Endometrial microvascular endothelial cells (primary cell): Measurements from ENCODE around the gene PTPN3. TPM values are rescaled to one million over a fixed set of nuclear protein-coding genes. Genes with fewer than 3 reads are reported as not detected.

Source experiments
- in situ Hi-C: cut with HindIII; loops from 2 replicates; pipeline ENCODE4 v1.10.0; 2017; ENCODE audit warnings: low sequenced_read_pairs, low pct_unique_long_range_greater_than_20kb; ENCODE audit errors: inconsistent ontology term
- total RNA-seq: library from RNA; depleted of rRNA; stranded (reverse); fragments of >200 nt; gene quantifications from one replicate; pipeline ENCODE4 v1.2.3, GENCODE V29; 2015; ENCODE audit errors: inconsistent ontology term

PTPN3 gene
- total RNA-seq, 1 donor from 2014 or later: 0.37 TPM

GRCh38 chr9:109414125-109414785, 83.9 kb downstream of the PTPN3 start:
- in situ Hi-C loops: no loop called here

GRCh38 chr9:109411798-109412352, 86.2 kb downstream of the PTPN3 start:
- in situ Hi-C loops: no loop called here

- in situ Hi-C loops: no loop called here
These were observed 86.9 kb downstream of the PTPN3 start for GRCh38 chr9:109411069-109411761.

- in situ Hi-C loops: no loop called here
These were observed 88.2 kb downstream of the PTPN3 start for GRCh38 chr9:109409773-109410397.

GRCh38 chr9:109408759-109409462, 89.2 kb downstream of the PTPN3 start:
- in situ Hi-C loops: no loop called here

GRCh38 chr9:109403766-109404320, 94.3 kb downstream of the PTPN3 start:
- in situ Hi-C loops: no loop called here

GRCh38 chr9:109403116-109403515, 95.0 kb downstream of the PTPN3 start:
- in situ Hi-C loops: no loop called here

- in situ Hi-C loops: no loop called here
These were observed 96.2 kb downstream of the PTPN3 start for GRCh38 chr9:109401990-109402318.

- in situ Hi-C loops: no loop called here
These were observed 96.7 kb downstream of the PTPN3 start for GRCh38 chr9:109401169-109401989.

- in situ Hi-C loops: no loop called here
These were observed 98.8 kb downstream of the PTPN3 start for GRCh38 chr9:109399258-109399767.

- in situ Hi-C loops: no loop called here
These were observed 106.9 kb downstream of the PTPN3 start for GRCh38 chr9:109391176-109391575.

GRCh38 chr9:109387856-109388255, 110.3 kb downstream of the PTPN3 start:
- in situ Hi-C loops: no loop called here

- in situ Hi-C loops: no loop called here
These were observed 110.9 kb downstream of the PTPN3 start for GRCh38 chr9:109387206-109387605.

- in situ Hi-C loops: no loop called here
These were observed 112.6 kb downstream of the PTPN3 start for GRCh38 chr9:109385499-109385898.

- in situ Hi-C loops: no loop called here
These were observed 114.2 kb downstream of the PTPN3 start for GRCh38 chr9:109383947-109384346.

GRCh38 chr9:109383356-109383755, 114.8 kb downstream of the PTPN3 start:
- in situ Hi-C loops: no loop called here

- in situ Hi-C loops: no loop called here
These were observed 115.5 kb downstream of the PTPN3 start for GRCh38 chr9:109382585-109382984.

- in situ Hi-C loops: no loop called here
These were observed 115.9 kb downstream of the PTPN3 start for GRCh38 chr9:109382182-109382581.
